ENCODE results near the gene WFDC1.

The WFDC1 gene

DNA sequence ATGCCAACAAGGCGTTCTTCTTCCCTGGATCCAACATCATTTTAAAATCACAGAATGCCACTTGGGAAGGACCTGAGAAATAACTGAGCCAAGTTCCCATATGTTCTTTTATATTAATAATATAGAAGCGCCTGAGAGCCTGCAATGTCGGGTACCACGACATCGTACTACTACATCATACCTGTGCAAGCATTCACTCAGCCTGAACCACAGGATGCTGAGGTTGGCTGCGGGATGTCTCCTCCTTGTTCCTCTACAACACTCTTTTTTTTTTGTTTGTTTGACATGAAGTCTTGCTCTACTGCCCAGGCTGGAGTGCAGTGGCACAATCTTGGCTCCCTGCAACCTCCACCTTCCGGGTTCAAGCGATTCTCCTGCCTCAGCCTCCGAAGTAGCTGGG, 71.5 kb downstream of the WFDC1 start:
- Histone ChIP-seq H3K4me3 (ENCODE audit: low read length) (no peak overlapping the region), H3K4me1 (ENCODE audit: control insufficient read depth, insufficient read depth, low read length) (peaks cover 39% of the 10 kb centered on the region), H3K27me3 (ENCODE audit: control insufficient read depth, insufficient read depth, low read length) (peaks cover 12% of the 10 kb centered on the region), H3K36me3 (ENCODE audit: control insufficient read depth, insufficient read depth, low read length) (no peaks in the 10 kb centered on the region), H3K9me3 (ENCODE audit: control insufficient read depth, low read length) (no peaks in the 10 kb centered on the region), H3K9ac (ENCODE audit: low read length) (no peak overlapping the region)

DNA sequence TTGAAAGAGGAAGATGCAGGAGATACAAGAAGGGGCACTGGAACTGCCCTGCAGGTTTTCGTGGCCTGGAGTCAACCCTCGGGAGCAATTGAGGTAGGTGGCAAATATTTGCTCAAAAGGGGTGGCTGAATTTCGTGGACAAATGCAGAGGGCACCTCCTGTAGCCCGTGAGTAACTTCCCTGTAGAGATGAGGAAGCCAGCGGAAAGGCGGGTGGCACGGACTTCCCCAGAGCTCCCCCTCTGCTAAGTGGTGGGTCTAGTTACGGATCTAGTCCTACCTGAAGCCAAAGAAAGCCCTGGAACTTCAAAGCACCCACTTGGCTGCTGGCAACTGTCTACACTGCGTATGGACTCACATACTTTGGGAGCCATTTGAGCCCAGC, 72.6 kb downstream of the WFDC1 start:
- H3K4me1 ChIP-seq (ENCODE audit: control insufficient read depth, insufficient read depth, low read length) = peaks cover 36% of the 10 kb centered on the region

DNA sequence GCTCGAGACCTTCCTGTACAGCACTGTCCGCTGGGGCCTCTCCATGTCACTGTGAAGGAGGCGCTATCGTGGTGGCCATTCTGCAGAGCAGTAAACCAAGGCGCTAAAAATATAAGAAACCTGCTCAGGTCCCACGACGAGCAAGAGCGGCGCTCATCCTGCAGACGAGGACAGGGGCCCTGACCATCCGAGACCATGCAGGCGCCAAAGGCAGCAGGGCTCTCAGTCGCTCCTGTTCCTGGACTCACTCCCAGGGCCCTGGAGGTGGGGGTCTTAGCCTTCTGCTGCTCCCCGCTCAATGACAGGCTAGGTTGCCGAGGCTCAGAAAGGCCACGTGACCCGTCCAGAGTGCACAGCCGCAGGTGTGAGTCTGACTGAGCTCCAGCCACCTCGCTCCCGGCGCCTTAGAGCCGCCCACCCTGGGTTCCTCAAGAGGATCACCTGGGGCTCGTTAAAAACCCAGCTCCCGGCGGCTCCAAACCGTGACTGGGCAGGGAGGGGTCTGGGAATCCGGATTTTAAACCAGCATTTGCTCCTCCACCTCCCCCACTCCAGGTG, 73.2 kb downstream of the WFDC1 start:
- Histone ChIP-seq H3K27me3 (ENCODE audit: control insufficient read depth, insufficient read depth, low read length) (peaks cover 12% of the 10 kb centered on the region), H3K4me1 (ENCODE audit: control insufficient read depth, insufficient read depth, low read length) (peaks cover 31% of the 10 kb centered on the region), H3K36me3 (ENCODE audit: control insufficient read depth, insufficient read depth, low read length) (no peaks in the 10 kb centered on the region), H3K9me3 (ENCODE audit: control insufficient read depth, low read length) (no peaks in the 10 kb centered on the region), H3K4me3 (ENCODE audit: low read length) (peak overlapping the region; percentile 78), H3K9ac (ENCODE audit: low read length) (peak overlapping the region; percentile 81)

More for the DNA sequence above, 72.6 kb downstream of the WFDC1 start:
- no peak overlapping the region for H3K4me3 ChIP-seq (ENCODE audit: low read length)
- no peaks in the 10 kb centered on the region for H3K9me3 ChIP-seq (ENCODE audit: control insufficient read depth, low read length)
- peaks cover 12% of the 10 kb centered on the region for H3K27me3 ChIP-seq (ENCODE audit: control insufficient read depth, insufficient read depth, low read length)
- no peak overlapping the region for H3K9ac ChIP-seq (ENCODE audit: low read length)
- H3K36me3 ChIP-seq (ENCODE audit: control insufficient read depth, insufficient read depth, low read length) = no peaks in the 10 kb centered on the region

DNA sequence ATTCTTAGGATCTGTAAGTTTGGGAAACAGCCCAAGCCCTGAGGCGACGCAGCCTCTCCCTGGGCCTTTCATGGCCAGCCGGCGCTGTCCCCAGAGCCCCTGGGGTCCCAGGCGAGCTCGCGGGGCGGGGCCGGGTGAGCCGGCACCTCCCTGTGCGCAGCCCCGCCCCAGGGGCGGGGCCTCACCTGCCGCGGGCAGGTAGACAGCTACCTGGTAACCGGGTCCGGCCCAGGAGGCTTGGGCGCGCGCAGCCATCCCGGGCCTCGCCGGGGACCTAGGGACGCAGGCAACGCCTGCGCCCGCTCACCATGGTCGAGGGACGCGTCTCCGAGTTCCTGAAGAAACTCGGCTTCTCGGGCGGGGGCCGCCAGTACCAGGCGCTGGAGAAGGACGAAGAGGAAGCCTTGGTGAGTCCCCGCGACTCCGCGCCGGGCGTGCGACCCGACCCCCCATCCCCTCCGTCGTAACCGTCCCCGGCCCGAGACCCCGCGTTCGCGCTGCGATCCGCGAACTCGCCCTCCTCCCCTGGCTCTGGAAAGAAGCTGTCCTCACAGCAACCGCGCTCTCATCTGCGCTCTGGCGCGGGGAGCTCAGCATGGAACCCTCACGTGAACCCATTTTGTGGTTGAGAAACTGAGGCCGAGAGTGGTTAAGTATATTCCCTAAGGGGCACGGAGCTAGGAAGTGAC, 73.8 kb downstream of the WFDC1 start, which contains the start of gene ATP2C2:
Gene ATP2C2 (plus strand): TSS at position 231 of the 689 bp plus-strand sequence. CDS start 78 bp downstream, at position 309.
- Histone ChIP-seq H3K27me3 (ENCODE audit: control insufficient read depth, insufficient read depth, low read length) (peaks cover 12% of the 10 kb centered on the region), H3K36me3 (ENCODE audit: control insufficient read depth, insufficient read depth, low read length) (no peaks in the 10 kb centered on the region), H3K9me3 (ENCODE audit: control insufficient read depth, low read length) (no peaks in the 10 kb centered on the region), H3K4me3 (ENCODE audit: low read length) (peak within 1 kb of the TSS; percentile 78), H3K4me1 (ENCODE audit: control insufficient read depth, insufficient read depth, low read length) (peaks cover 31% of the 10 kb centered on the region), H3K9ac (ENCODE audit: low read length) (peak within 1 kb of the TSS; percentile 81)

DNA sequence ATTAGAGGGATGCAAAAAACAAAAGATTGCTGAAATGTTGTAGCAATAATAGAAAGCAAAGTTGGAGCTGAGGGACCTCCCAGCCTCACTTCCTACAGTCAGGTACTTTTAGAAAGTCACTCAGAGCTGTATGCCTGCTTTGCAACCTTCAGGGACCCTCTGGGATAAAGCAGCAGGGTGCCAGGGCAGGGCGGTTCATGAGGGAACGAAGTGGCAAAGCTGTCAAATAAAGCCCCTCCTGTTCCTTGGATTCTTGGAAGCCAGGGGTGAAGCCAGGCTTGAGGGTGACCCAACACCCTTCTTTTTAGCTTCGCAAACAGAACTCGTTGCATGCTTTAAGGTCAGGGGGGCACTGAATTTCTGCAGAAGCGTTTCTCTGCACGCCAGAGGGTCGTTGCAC, 74.4 kb downstream of the WFDC1 start:
- Histone ChIP-seq H3K36me3 (ENCODE audit: control insufficient read depth, insufficient read depth, low read length) (no peaks in the 10 kb centered on the region), H3K4me3 (ENCODE audit: low read length) (peak overlapping the region; percentile 78), H3K9ac (ENCODE audit: low read length) (peak overlapping the region; percentile 81), H3K9me3 (ENCODE audit: control insufficient read depth, low read length) (no peaks in the 10 kb centered on the region), H3K4me1 (ENCODE audit: control insufficient read depth, insufficient read depth, low read length) (peaks cover 31% of the 10 kb centered on the region), H3K27me3 (ENCODE audit: control insufficient read depth, insufficient read depth, low read length) (peaks cover 12% of the 10 kb centered on the region)

DNA sequence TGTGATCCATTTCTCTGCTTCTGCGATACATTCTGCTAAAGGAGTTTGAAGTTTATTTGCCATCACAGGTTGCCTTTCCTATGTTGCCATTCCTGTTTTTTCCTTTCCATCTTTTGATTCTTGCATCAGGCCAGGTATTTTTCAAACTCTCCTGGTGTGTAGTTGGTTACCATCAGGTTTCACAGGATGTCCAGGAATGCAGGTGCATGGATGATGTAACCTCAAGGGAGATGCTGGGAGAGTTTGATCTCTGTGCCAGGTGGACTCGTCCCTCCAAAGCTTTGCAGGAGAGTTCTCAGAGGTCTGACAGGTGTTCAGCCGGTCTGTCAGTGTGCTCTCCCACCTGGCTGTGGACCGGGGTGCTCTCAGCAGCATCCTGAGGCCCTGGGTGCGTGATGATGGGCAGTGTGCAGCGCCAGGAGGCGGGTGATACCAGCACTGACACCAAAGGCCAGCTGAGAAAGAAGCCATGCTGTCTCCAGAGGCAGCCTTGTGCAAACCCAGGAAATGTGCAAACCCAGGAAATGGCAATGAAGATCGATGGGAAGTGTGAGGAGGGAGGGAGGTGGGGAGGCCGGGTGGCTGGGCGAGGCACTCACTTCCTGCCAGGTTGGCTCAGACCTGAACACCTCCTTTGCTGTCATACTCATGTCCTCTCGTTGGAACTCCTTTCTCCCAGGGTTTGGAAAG, 75.4 kb downstream of the WFDC1 start:
- Histone ChIP-seq H3K27me3 (ENCODE audit: control insufficient read depth, insufficient read depth, low read length) (peaks cover 12% of the 10 kb centered on the region), H3K9me3 (ENCODE audit: control insufficient read depth, low read length) (no peaks in the 10 kb centered on the region), H3K9ac (ENCODE audit: low read length) (peak overlapping the region; percentile 25), H3K36me3 (ENCODE audit: control insufficient read depth, insufficient read depth, low read length) (no peaks in the 10 kb centered on the region), H3K4me3 (ENCODE audit: low read length) (peak overlapping the region; percentile 22), H3K4me1 (ENCODE audit: control insufficient read depth, insufficient read depth, low read length) (peaks cover 31% of the 10 kb centered on the region)

DNA sequence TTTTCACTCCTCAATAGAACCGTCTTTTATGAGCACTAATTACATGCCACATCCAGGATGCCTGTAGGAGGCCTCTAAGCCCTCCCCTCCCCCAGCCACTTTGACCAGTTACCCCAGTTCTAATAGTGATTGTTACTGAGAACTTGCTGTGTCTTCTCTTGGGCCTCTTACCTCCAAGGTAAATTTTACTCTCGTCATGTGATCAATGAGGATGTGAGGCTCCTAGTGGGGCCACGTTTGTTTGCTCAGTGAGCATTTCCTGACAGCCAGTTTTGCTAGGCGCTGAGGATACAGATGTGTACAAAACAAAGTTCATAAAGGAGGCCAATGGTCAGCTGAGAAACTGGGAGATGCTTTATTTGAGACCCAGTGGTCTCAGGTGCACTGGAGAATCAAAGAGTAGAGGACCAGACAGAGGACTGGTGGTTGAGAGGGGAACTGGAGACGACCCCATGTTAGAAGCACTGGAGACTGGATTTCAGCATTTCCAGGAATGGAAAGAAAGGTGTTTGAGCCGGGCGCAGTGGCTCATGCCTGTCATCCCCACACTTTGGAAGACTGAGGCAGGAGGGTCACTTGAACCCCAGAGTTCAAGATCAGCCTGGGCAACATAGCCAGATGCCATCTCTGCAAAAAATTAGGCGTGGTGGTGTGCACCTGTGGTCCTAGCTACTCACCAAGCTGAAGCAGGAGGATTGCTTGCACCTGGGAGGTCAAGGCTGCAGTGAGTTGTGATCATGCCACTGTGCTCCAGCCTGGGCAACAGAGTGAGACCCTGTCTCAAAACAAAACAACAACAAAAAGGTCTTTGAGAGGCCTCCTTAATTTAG, 76.3 kb downstream of the WFDC1 start:
- Histone ChIP-seq H3K27me3 (ENCODE audit: control insufficient read depth, insufficient read depth, low read length) (peaks cover 12% of the 10 kb centered on the region), H3K9me3 (ENCODE audit: control insufficient read depth, low read length) (no peaks in the 10 kb centered on the region), H3K4me3 (ENCODE audit: low read length) (peak overlapping the region; percentile 22), H3K36me3 (ENCODE audit: control insufficient read depth, insufficient read depth, low read length) (no peaks in the 10 kb centered on the region), H3K9ac (ENCODE audit: low read length) (peak overlapping the region; percentile 25), H3K4me1 (ENCODE audit: control insufficient read depth, insufficient read depth, low read length) (peaks cover 31% of the 10 kb centered on the region)

DNA sequence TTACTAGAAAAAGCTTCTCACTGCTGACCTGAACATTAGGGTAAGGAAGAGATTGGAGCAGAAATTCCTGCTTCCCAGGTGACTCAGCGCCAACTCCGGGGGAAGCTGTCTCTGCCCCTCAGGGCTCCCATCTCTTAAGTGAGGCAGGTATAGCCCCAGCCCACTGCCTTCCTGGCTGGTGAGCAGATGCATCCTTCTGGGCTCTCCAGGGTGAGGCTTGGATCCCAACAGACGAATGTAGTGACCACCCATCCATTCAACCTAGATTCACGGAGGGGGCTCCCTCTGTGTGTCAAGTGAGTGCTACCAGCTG, 76.8 kb downstream of the WFDC1 start:
- H3K36me3 ChIP-seq (ENCODE audit: control insufficient read depth, insufficient read depth, low read length) = no peaks in the 10 kb centered on the region
- H3K4me3 ChIP-seq (ENCODE audit: low read length) = no peak overlapping the region
- no peak overlapping the region for H3K9ac ChIP-seq (ENCODE audit: low read length)
- peaks cover 12% of the 10 kb centered on the region for H3K27me3 ChIP-seq (ENCODE audit: control insufficient read depth, insufficient read depth, low read length)
- H3K9me3 ChIP-seq (ENCODE audit: control insufficient read depth, low read length) = no peaks in the 10 kb centered on the region
- peaks cover 31% of the 10 kb centered on the region for H3K4me1 ChIP-seq (ENCODE audit: control insufficient read depth, insufficient read depth, low read length)

DNA sequence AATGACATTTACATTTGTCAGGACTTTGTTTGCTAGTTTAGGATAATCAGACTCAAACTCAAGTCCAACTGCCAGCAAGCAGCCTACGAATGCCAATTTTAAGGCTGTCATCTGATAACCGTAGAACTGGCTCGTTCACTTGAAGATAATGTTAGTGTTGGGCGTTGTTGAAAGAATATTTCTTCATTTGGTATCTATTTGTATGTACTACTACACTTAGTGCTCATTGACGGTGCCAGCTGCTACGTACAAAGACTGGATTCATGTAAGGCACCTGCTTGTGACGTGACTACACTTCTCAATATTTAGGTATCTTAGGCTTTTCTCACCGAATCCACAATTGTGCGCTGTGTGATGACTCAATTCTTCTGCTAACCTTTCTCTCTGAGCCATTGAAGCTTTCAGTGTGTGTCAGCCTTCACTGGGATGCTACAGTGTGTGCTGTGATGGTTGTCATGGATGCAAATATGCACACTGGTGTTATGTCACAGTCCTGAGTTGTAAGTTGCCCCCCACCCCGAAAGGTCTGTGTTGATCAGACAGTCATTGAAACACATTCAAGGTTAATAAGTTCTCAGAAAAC, 79.3 kb downstream of the WFDC1 start:
- Histone ChIP-seq H3K36me3 (ENCODE audit: control insufficient read depth, insufficient read depth, low read length) (no peaks in the 10 kb centered on the region), H3K4me1 (ENCODE audit: control insufficient read depth, insufficient read depth, low read length) (peaks cover 15% of the 10 kb centered on the region), H3K27me3 (ENCODE audit: control insufficient read depth, insufficient read depth, low read length) (no peaks in the 10 kb centered on the region)

DNA sequence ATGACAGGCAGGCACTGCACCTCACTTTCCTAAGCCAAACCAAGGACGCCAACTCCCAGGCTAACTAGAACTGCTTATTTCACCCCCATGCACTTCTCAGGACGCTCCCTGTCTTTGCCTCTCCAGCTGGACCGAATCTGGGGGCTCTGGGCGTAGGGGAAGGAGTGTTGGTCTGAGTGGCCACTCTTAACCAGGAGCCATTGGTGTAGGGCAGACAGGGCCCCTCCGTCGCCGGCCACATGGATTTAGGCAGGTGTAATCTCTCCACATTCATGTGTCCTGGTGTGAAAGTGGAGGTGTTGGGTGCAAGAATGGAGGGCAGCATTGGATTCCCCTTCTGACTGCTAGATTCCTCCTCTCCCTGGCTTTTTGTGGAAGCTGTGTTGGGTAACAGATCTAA, 83.4 kb downstream of the WFDC1 start:
- peaks cover 5% of the 10 kb centered on the region for H3K4me1 ChIP-seq (ENCODE audit: control insufficient read depth, insufficient read depth, low read length)
- no peak overlapping the region for H3K9ac ChIP-seq (ENCODE audit: low read length)
- H3K27me3 ChIP-seq (ENCODE audit: control insufficient read depth, insufficient read depth, low read length) = no peaks in the 10 kb centered on the region
- H3K4me3 ChIP-seq (ENCODE audit: low read length) = no peak overlapping the region
- no peaks in the 10 kb centered on the region for H3K9me3 ChIP-seq (ENCODE audit: control insufficient read depth, low read length)
- H3K36me3 ChIP-seq (ENCODE audit: control insufficient read depth, insufficient read depth, low read length) = no peaks in the 10 kb centered on the region

More for the DNA sequence above, 79.3 kb downstream of the WFDC1 start:
- no peak overlapping the region for H3K9ac ChIP-seq (ENCODE audit: low read length)
- no peak overlapping the region for H3K4me3 ChIP-seq (ENCODE audit: low read length)
- H3K9me3 ChIP-seq (ENCODE audit: control insufficient read depth, low read length) = no peaks in the 10 kb centered on the region

DNA sequence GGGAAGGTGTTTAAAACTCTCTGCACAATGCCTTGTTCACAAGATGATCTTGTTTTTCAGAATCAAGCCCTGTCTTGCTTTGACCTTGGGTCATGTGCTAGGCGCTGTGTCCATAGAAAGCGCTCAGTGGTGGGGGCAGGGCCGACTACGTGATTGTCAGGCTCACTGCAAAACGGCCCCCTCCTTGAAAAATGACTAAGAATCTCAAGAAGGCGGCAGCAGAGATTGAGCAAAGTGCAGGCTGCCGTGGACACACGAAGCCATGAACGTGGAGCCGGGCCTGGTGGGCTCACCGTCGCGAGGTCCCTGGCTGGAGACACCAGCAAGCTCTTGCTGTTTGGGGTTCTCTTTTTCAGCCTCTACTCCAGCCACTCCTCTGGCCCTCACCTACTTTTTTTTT, 83.9 kb downstream of the WFDC1 start:
- H3K36me3 ChIP-seq (ENCODE audit: control insufficient read depth, insufficient read depth, low read length) = no peaks in the 10 kb centered on the region
- no peaks in the 10 kb centered on the region for H3K27me3 ChIP-seq (ENCODE audit: control insufficient read depth, insufficient read depth, low read length)
- H3K4me3 ChIP-seq (ENCODE audit: low read length) = no peak overlapping the region
- H3K4me1 ChIP-seq (ENCODE audit: control insufficient read depth, insufficient read depth, low read length) = peaks cover 5% of the 10 kb centered on the region
- no peak overlapping the region for H3K9ac ChIP-seq (ENCODE audit: low read length)
- no peaks in the 10 kb centered on the region for H3K9me3 ChIP-seq (ENCODE audit: control insufficient read depth, low read length)
